Measurements from ENCODE around the gene TMEM18. TPM values are rescaled to one million over a fixed set of nuclear protein-coding genes. Genes with fewer than 3 reads are reported as not detected.

TMEM18 gene
- total RNA-seq, 1 donor from 2014 or later: 29.0 TPM

DNA sequence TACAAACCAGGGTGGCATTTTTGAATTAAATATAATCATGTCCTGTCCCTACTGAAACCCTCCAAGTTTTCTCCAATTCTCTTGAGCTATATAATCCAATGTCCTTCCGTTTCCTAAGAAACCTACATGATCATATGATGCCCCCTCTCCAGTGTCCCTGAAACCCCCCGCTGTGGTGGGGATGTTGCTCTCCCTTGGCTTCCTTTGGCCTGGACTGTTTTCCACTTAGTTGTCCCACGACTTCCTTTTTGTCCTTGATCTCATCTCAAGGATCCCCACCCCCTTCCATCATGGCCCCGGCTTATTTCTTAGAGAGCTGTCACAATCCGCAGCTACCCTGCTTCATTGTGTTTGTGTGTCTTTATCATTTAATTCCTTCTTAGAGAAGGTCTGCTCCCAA is 43.8 kb downstream of the TMEM18 start:
- DNase-seq: no peak

DNA sequence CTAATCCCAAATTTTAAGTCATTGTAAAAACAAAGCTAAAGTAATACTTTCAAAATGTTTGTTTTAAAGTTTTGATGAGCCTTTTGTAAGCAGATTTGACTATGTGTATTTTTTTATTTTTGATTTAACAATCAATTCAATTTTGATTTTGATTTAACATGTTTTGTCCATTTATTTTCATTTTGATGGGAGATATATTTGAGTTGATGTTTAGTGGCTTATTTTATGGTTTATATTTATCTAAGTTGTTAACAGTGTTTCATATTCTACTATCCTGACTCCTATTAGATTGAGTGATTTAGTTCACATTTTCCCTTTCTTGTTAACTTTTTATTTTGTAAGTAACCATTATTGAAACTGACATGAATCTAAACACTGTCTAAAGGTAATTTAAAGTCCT is 44.7 kb downstream of the TMEM18 start:
- no peak for DNase-seq

DNA sequence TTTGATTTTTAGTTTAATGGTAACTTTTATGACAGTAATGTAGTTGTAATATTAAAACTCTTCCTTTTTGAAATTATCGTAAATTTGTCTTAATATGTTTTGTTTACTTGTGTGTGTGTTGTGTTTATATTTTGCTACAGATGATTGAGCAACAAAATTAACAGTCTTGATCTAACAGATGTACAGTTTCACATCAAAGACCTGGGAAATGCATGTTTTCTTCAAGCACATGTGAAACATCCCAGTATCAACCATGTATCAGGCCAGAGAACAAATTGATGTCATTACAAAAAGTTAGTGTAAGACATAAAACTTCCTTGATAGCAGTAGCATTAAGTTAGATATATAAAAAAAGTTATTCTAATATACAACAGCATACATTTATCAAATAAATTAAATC is 45.5 kb downstream of the TMEM18 start:
- DNase-seq: no peak

DNA sequence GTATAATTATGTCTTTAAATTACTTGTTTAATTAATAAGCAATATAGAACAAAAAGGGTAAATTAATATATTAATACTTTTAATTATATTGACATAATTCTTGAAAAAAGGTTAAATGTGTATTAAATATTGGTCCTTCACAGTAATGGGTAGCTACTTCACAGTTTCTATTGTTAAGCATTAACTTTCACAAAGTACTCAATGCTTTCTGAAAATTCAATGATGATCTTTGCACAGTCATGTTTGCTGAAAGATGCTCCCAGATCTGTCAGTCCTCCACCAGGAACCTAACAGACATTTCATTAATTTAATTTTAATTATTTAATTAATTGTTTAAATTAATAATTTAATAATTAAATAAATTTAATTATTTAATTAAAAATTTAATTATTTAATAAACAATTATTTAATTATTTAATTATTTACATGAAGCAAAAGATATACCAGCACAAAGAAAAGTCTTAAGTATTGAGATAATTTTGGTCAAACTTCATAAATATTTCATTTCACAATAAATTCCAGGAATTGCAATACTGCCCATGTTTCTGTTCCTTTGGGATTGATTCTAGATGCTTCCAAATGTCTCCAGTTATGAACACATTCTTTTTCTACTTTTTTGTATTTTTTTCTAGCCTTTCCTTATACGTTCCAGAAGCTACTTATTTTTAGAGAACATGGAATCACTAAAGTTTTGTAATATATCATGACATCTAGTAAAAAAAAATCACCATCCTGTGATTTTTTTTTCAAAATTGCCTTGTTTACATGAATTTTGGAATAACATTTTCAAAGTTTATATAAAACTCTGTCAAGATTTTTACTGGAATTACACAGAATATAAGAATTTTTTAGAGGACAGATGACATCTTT is 46.5 kb downstream of the TMEM18 start:
- no peak for DNase-seq

DNA sequence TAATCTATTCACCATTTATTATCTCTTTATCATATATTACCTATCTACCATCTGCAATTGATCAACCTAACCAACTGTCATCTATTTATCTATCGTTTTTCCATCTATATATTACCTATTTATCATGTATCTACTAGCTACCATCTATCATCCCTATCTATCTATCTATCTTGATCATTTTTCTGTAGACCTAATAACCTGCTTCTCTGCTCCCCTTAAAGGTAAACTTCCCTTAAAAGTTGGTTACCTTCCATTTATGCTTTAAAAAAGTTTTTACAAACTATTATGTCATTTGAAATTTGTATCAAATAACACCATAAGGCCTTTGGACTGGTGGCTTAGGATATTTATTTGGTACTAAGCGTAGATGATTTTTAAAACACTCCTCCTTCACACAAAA is 47.2 kb downstream of the TMEM18 start:
- no peak for DNase-seq

DNA sequence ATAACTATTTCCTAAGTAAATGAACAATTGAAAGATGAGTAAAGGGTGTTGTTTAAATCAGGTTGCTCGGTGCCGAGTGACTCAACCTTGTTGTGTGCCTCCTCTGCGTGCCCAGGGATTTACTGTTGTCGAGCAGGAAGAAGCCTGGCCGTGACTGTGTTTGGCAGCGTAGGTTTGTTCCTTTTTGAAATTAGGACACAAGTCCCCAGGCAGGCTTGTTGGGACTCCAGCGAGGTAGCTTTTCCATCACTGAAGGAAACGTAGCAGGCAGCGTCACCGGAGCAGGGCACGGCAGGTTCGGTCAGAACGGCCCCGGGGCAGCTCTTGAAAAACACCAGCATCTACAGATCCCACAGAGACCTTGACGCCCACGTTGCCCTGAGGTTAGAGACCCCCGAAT is 48.6 kb downstream of the TMEM18 start:
- DNase-seq: no peak

DNA sequence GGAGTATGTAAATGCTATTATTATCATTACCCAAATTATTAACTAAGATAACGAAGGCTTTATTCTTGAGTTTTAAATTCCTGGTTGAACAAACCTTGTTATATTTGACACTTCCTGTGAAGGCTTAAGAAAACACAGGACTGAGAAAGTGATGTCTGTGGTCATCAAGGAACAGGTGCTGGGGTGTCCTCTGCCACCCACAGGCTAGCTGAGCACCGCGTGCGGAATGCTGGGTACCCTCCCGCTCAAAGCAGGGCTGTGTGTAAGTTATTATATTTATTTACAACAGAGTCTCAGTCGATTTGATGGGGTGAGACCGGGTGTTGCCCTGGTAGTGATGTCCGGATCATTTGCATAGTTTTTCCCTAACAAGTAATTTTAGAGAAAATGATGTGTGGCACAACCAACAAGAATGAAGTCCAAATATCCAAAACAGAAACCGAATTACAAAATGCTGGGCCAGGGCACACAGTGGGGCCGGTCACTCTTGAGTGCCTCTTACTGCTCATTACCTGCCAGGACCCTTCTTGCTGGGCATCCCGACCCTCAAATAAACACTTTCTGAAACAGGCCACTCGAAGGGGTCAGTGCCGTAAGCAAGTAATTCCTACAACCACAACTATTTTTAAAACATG is 49.2 kb downstream of the TMEM18 start:
- no peak for DNase-seq

DNA sequence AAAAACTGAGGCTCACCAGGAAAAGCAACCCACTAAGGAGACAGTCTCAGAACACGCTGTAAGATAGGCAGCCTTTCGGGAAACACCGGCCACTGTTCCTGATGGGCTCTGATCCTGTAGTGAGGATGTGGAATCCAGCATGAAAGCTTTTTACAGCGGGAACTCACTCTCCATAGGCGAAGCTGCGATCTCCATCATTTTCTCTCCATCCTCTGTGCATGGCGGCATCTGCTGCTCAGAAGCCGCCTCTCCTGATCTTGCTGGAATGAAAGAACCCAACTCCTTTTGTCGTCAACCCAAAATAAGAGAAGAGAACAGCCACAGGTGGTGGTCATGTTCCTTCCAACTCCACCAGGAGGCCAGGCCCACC is 49.9 kb downstream of the TMEM18 start:
- no peak for DNase-seq

DNA sequence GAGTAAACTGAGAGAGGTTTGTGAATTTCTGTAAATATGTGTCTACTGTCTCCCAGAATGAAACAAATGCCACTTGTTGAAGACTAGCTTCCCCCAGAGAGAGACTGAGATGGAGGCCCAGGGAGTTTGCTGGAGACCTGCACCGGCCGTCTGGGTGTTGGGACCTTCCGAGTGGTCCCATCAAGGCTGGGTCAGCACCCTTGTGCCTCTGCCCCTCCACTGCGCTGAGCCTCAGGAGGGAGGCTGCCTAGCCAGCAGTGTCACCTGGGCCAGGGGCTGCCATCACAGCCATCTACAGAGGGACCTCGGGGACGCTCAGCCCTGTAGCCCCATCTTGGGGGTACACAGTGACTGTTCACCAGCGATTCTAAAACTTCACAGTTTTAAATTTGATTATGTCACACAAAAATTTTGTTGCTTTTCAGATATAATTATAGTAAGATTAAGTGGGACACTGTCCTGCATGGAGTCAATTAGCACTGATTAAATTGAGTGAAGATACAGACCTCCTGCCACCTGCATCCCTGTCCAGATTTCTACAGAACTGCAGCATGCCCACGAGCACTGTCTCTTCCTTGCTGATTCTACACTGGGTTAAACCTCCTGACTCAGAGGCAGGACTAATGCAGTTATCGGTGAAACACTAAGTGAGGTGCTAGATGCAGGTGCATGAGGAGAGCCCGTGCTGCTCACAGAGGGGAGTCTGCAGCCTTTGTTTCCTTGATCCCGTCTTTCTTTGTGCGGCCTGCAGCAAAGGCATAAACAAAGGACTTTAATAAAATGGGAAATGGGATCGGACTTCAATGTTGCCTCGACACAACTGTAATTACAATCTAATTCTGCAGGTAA is 50.5 kb downstream of the TMEM18 start:
- no peak for DNase-seq

DNA sequence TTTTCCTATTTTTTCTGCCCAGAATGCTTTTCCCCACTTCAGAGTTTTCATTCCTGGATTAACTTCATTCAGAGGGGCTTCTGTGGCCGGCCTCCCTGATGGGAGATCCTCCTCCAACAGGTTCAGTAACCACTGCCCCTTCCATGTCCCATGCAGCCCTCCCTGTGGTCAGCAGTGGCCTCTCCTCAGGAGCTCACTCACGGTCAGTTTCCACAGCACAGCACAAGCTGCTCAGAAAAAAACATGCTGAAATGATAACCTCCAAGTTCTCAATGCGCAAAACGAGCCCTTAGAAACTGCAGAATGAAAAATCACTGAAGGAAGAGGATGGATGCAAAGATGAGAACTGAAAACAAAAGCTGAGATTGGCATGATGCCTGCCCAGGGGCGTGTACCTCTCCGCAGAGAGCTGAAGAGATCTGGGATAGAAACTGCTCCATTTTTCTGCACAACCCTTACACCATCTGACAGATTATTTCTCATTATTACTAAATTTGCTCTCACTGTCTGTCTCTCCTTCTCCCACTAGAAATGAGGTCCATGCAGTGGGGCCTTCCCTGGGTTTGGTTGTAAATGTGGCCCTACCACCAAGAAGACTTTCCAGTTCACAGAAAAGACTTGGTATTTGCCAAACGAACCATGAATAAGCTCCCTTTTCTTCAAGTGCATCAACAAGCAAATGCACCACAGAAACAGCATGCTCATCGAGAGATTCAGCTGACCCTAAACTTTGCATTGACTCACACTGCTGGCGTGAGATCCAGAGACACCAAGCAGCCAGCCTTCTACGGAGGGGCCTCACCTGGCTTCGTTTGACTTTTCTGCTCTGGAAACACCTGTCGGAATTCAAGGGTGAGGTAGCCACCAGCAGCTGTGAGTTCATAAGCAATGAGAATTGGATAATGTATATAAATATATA is 51.5 kb downstream of the TMEM18 start:
- DNase-seq: no peak

DNA sequence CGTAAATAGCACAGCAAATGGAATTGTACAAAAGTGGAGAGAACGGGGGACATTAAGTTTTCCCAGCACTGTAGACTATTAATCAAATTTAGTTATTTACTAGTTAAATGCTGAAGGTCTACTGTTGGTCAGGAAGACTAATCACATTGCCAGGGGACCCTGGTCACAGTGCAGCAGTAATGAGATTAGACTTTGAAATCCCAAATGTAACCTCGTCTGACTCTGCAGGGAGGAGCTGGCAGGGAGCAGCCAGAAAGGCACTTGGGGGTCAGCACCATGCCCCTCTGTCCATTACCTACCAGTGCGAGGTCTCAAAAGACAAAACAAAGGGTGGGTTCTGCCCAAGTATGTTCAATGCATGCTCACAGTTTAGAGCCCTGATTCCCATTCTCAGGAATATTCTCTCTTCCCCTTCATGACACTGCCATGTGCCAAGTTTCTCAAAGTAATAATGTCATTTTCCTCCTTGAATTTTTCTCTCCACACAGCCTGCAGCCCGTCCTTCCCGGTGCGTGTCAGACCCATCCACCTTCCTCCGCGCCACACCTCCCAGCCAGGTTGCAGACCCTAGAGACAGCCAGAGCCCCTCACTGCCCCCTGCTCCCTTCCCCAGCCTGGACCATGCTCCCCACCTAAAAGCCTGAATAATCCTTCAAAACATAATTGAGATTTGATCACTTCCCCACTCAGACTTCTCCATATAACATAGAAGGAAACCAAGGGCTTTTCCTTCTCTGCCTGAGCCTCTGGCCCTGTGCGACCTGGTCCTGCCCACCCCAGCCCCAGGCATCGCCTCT is 52.5 kb downstream of the TMEM18 start:
- DNase-seq: no peak

DNA sequence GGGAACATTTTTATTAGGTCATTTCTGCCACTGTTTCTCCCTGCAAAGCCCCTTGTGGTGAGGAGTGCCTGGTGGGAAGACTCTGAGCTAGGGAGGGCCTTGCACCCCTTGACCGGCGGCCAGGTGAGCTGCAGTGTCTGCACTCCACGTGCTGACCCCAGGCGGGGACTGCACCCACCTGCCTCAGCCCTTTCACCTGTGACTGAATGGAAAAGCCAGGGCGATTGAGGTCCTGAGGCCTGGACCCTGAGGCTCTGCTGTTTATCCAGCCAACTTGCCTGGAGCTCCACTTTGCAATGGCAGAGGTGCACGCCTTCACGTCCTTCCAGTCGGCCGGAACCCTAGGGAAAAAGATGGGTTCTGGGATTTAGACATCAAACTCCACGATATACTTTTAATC is 53.1 kb downstream of the TMEM18 start:
- no peak for DNase-seq

DNA sequence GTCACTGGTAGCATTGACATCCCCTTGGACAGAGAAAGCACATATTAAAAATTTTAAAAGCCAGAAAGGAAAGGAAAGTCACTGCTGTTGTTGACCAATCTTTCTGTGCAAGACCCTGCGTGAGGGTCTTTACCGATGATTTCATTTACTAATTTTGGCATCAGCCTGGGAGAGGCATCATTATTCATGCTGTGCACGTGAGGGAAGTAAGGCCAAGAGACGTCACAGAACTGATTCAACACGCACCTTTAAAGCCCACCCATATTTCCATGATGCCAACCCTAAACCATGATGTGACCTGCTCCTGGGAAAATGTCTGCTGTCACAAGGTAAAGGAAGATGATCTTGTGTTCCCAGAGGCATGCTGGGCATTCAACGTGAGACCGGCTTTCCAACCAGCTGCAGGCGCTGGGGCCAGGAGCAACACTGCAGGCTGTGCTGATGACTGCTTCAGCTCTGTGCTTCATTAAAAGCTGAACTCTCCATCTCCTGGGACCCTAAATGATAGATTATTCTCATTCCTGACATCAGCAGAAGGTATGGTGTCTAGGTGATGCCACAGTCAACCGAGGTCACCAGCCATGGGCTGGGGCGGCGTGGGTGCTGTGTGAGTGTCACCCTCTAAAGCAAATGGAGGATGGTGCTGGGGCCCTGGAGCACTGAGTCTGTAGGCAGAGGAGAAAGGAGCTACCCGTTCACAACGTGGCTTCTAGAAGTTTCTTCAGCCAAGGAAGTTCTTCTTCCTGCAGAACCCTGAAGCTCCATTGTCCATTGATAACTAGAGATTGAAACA is 53.9 kb downstream of the TMEM18 start:
- no peak for DNase-seq

DNA sequence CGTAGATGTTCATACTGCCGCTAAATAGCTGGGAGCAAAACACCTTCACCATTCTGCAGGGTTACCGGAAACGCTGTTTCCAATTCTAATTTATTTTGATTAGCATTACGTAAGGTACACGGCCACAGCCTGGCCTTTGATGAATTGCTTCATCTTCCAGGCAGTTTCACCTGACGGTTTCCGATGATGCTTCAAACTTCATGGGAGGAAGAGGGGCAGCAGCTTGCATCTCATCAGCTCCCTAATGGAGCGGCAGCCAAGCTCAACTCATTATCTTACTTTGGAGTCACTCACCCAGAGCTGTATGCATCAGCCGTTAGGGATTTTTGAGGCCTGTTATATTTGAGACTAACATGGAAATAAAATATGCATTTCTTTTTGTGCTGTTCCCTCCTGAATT is 54.8 kb downstream of the TMEM18 start:
- no peak for DNase-seq

DNA sequence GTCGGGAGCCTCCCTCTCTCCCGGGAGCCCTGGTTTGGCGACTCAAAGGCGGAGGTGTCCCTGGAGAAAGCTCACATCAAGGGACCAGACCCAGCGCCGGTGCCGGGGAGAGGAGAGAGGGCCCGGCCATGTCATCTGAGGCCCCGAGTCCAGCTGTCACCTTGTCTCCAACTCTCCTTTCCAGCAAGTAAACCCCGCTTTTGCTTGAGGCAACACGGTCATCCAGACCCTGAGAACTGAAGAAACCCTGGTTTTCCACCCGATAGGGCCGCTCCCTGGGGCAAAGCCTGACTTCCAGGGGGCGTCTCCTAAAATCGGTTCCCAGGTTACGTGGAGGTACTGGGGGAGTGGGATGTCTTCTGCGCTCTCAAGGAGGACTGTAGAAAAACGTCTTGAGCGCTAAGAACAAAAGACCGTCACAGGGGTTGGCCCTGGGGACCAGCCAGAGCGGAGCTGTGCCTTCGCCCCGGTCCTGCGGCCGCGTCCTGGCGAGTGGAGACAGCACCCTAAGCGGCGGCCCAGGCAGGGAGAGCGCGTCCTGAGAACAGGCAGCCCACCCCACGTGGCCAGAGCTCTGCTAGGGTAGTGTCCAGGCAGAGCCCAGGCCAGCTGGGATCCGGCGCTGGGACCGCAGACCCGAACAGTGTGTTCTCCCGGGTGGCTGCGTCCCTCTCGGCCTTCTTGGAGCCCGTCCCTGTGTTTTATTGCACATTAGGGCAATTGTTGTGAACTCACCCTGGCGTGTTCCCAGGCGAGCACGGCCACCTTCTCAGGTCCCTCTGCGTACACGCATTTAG is 55.7 kb downstream of the TMEM18 start:
- no peak for DNase-seq

DNA sequence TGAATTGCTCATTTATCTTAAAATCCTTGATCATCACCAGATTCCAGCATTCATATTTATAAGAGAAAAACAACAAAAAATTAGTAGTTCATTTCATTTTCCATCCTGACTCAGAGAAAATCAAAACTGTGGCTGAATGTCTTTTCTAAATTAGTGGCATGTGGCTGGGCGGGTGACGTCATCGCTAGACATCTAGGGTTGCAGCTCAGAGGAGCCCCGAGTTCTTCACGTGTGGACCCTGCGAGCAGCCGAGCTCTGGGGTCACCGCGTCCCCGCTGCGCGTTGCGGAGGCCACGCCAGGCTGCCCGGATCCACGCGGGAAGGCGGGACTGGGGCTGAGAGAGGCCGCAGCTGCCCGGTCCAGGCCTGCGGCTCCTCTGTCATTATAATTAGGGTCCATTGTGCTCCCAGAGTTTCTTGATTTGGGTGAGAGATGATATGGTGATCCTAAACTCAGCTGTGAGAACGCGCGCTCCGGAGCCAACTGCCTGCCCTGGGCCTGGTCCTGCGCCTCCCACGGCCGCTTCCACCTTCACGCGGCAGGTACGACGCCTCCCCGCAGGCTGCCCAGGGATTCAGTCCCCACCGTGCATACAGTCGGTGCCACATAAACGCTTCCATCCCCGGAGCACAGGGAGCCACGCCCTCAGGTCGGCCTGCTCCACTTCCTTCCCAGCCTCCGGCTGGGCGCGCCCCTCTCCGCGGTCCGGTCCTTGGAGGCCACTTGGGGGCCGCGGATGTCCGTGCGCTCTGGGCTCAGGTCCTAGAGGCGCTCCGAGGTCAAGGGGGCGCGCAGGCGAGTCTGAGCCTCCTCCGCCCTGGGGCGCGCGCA is 56.5 kb downstream of the TMEM18 start:
- DNase-seq: no peak

DNA sequence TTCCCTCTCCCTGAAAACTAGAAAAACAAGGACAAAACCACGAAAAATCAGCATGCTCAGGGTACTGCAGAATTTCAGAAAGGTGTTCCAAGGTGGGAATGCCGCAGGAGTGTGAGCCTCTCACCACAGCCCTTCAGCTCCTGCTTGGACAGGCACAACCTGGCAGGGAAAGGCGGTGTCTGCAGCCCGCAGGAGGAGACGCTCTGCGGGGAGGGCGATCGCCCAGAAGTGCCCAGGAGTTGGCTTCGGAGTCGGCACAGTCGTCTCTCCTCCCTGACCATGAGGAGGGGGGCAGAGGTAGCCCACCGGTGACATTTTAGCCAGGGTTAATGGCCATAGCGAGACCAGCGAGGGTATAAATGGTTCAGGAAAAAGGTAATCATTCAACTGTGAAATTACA is 57.2 kb downstream of the TMEM18 start:
- no peak for DNase-seq

DNA sequence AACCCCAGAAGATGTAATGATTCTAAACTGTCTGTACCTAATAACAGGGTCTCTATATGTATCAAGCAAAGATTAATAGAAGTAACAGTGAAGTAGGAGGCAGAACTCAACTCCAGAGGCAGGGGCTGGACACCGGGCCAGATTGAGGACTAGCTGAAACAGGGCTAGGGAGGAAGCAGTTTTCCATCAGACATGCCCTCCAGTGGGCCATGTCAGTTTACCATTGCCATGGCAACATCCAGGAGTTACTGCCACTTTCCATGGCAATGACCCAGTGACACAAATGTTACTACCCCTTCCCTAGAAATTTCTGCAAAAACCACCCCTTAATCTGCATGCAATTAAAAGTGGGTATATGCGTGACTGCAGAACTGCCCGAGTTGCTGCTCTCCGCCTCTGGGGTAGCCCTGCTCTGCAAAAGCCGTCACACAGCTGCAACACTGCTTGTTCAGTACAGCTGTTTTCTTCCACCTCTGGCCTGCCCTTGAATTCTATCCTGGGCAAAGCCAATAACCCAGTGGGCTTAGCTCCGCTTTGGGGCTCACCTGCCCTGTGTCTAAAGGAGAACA is 58.7 kb downstream of the TMEM18 start:
- no peak for DNase-seq

Data from tongue (tissue), 2 donors.